ENCODE data around the gene ATF5. TPM values are rescaled to one million over a fixed set of nuclear protein-coding genes. Genes with fewer than 3 reads are reported as not detected.

The ATF5 gene
- total and polyA plus RNA-seq, 2 of the 13 experiments (the other 11 are each of a cell fraction or from before 2014, with no cell fraction given): 5.2 to 10.3 TPM

DNA sequence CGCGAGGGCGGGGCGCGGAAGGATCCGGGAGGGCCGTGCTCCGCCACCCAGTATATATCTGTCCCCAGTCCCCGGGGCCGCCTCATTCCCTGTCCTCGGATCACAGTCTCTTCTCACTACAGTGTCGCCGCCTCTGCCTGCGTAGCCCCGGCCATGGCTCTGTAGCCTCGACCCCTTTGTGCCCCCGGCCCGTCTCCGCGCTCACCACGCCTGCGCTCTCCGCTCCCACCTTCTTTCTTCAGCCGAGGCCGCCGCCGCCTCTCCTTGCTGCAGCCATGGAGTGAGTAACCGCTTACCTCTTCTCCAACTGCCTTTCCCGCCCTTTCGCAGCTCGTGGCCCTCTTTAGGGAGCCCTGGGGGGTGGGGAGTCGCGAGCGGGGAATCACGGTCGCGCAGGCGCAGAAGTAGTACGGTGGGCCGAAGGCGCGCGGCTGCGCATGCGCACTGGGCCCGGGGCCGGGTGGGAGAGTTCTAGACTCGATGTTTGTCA, at the start of gene ATF5, which contains the start of gene NUP62 (continued):
- TF ChIP-seq, protein P1, sequence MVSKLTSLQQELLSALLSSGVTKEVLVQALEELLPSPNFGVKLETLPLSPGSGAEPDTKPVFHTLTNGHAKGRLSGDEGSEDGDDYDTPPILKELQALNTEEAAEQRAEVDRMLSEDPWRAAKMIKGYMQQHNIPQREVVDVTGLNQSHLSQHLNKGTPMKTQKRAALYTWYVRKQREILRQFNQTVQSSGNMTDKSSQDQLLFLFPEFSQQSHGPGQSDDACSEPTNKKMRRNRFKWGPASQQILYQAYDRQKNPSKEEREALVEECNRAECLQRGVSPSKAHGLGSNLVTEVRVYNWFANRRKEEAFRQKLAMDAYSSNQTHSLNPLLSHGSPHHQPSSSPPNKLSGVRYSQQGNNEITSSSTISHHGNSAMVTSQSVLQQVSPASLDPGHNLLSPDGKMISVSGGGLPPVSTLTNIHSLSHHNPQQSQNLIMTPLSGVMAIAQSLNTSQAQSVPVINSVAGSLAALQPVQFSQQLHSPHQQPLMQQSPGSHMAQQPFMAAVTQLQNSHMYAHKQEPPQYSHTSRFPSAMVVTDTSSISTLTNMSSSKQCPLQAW (CRISPR knock-in tag; IDR thresholded peaks at IDR 0.05): peak; percentile 81
- TF ChIP-seq, protein P2, sequence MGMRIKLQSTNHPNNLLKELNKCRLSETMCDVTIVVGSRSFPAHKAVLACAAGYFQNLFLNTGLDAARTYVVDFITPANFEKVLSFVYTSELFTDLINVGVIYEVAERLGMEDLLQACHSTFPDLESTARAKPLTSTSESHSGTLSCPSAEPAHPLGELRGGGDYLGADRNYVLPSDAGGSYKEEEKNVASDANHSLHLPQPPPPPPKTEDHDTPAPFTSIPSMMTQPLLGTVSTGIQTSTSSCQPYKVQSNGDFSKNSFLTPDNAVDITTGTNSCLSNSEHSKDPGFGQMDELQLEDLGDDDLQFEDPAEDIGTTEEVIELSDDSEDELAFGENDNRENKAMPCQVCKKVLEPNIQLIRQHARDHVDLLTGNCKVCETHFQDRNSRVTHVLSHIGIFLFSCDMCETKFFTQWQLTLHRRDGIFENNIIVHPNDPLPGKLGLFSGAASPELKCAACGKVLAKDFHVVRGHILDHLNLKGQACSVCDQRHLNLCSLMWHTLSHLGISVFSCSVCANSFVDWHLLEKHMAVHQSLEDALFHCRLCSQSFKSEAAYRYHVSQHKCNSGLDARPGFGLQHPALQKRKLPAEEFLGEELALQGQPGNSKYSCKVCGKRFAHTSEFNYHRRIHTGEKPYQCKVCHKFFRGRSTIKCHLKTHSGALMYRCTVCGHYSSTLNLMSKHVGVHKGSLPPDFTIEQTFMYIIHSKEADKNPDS (CRISPR knock-in tag; IDR thresholded peaks at IDR 0.05): no peak; the same call in 1 of the 2 replicates
- TF ChIP-seq NFIB (CRISPR knock-in tag; IDR thresholded peaks at IDR 0.05; ENCODE audit: borderline replicate concordance) (no peak), DNMT3B (CRISPR knock-in tag; conservative IDR thresholded peaks at IDR 0.05) (no peak), ERF (CRISPR knock-in tag; IDR thresholded peaks at IDR 0.05) (peak; percentile 65; the same call in 1 of the 2 replicates), ZNF451 (CRISPR knock-in tag; IDR thresholded peaks at IDR 0.05) (0 out of 2 replicates have a peak, but pooled peaks have one; percentile 66), NR2C2 (CRISPR knock-in tag; IDR thresholded peaks at IDR 0.05; ENCODE audit: borderline replicate concordance) (peak; percentile 76), ZNF703 (CRISPR knock-in tag; IDR thresholded peaks at IDR 0.05; ENCODE audit: borderline replicate concordance) (peak; percentile 92), SMC3 (IDR thresholded peaks at IDR 0.05; ENCODE audit: low read length) (no peak)
- TF ChIP-seq, protein P3, sequence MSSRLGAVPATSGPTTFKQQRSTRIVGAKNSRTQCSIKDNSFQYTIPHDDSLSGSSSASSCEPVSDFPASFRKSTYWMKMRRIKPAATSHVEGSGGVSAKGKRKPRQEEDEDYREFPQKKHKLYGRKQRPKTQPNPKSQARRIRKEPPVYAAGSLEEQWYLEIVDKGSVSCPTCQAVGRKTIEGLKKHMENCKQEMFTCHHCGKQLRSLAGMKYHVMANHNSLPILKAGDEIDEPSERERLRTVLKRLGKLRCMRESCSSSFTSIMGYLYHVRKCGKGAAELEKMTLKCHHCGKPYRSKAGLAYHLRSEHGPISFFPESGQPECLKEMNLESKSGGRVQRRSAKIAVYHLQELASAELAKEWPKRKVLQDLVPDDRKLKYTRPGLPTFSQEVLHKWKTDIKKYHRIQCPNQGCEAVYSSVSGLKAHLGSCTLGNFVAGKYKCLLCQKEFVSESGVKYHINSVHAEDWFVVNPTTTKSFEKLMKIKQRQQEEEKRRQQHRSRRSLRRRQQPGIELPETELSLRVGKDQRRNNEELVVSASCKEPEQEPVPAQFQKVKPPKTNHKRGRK (CRISPR knock-in tag; IDR thresholded peaks at IDR 0.05): no peak; the same call in 1 of the 2 replicates
- TF ChIP-seq, protein P4, sequence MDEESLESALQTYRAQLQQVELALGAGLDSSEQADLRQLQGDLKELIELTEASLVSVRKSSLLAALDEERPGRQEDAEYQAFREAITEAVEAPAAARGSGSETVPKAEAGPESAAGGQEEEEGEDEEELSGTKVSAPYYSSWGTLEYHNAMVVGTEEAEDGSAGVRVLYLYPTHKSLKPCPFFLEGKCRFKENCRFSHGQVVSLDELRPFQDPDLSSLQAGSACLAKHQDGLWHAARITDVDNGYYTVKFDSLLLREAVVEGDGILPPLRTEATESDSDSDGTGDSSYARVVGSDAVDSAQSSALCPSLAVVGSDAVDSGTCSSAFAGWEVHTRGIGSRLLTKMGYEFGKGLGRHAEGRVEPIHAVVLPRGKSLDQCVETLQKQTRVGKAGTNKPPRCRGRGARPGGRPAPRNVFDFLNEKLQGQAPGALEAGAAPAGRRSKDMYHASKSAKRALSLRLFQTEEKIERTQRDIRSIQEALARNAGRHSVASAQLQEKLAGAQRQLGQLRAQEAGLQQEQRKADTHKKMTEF (CRISPR knock-in tag; IDR thresholded peaks at IDR 0.05): no peak; the same call in 1 of the 2 replicates
- TF ChIP-seq, protein P5, sequence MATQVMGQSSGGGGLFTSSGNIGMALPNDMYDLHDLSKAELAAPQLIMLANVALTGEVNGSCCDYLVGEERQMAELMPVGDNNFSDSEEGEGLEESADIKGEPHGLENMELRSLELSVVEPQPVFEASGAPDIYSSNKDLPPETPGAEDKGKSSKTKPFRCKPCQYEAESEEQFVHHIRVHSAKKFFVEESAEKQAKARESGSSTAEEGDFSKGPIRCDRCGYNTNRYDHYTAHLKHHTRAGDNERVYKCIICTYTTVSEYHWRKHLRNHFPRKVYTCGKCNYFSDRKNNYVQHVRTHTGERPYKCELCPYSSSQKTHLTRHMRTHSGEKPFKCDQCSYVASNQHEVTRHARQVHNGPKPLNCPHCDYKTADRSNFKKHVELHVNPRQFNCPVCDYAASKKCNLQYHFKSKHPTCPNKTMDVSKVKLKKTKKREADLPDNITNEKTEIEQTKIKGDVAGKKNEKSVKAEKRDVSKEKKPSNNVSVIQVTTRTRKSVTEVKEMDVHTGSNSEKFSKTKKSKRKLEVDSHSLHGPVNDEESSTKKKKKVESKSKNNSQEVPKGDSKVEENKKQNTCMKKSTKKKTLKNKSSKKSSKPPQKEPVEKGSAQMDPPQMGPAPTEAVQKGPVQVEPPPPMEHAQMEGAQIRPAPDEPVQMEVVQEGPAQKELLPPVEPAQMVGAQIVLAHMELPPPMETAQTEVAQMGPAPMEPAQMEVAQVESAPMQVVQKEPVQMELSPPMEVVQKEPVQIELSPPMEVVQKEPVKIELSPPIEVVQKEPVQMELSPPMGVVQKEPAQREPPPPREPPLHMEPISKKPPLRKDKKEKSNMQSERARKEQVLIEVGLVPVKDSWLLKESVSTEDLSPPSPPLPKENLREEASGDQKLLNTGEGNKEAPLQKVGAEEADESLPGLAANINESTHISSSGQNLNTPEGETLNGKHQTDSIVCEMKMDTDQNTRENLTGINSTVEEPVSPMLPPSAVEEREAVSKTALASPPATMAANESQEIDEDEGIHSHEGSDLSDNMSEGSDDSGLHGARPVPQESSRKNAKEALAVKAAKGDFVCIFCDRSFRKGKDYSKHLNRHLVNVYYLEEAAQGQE (IDR thresholded peaks at IDR 0.05; ENCODE audit: borderline replicate concordance in 1 of 2, low read depth in 1 of 2, low read length in 2 of 2): no peak
- TF ChIP-seq, protein P6, sequence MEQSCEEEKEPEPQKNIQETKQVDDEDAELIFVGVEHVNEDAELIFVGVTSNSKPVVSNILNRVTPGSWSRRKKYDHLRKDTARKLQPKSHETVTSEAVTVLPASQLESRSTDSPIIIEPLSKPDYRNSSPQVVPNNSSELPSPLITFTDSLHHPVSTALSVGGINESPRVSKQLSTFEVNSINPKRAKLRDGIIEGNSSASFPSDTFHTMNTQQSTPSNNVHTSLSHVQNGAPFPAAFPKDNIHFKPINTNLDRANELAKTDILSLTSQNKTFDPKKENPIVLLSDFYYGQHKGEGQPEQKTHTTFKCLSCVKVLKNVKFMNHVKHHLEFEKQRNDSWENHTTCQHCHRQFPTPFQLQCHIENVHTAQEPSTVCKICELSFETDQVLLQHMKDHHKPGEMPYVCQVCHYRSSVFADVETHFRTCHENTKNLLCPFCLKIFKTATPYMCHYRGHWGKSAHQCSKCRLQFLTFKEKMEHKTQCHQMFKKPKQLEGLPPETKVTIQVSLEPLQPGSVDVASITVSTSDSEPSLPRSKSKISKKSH (CRISPR knock-in tag; IDR thresholded peaks at IDR 0.05; ENCODE audit: borderline replicate concordance): peak; percentile 16; the same call in 1 of the 2 replicates
- TF ChIP-seq, protein P7, sequence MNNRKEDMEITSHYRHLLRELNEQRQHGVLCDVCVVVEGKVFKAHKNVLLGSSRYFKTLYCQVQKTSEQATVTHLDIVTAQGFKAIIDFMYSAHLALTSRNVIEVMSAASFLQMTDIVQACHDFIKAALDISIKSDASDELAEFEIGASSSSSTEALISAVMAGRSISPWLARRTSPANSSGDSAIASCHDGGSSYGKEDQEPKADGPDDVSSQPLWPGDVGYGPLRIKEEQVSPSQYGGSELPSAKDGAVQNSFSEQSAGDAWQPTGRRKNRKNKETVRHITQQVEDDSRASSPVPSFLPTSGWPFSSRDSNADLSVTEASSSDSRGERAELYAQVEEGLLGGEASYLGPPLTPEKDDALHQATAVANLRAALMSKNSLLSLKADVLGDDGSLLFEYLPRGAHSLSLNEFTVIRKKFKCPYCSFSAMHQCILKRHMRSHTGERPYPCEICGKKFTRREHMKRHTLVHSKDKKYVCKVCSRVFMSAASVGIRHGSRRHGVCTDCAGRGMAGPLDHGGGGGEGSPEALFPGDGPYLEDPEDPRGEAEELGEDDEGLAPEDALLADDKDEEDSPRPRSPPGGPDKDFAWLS (CRISPR knock-in tag; IDR thresholded peaks at IDR 0.05; ENCODE audit: borderline replicate concordance): no peak
